K562 (cell line): ENCODE results near the gene REX1BD. TPM values are rescaled to one million over a fixed set of nuclear protein-coding genes. Genes with fewer than 3 reads are reported as not detected.

Source experiments
- ARNT ChIP-seq, 2 experiments: fragments of 450-650 bp; IDR thresholded peaks; 2 replicates each; pipeline ENCODE4 v1.6.1; 2016; ENCODE audit warnings: mild to moderate bottlenecking in 1 of 2
- DNMT1 ChIP-seq: fragments of 450-650 bp; IDR thresholded peaks from 2 replicates; pipeline ENCODE4 v1.6.1; 2016; ENCODE audit warnings: antibody characterized with exemption, mild to moderate bottlenecking
- EWSR1 ChIP-seq: fragments of 450-650 bp; IDR thresholded peaks from 2 replicates; pipeline ENCODE4 v1.6.1; 2018; ENCODE audit warnings: borderline replicate concordance, mild to moderate bottlenecking, low read depth, moderate library complexity; ENCODE audit not compliant: partially characterized antibody
- HMGN3 ChIP-seq: IDR thresholded peaks from 2 replicates; pipeline ENCODE4 v1.6.1; 2011; ENCODE audit warnings: borderline replicate concordance, low read depth, mild to moderate bottlenecking, mixed read lengths, low read length; ENCODE audit not compliant: insufficient read length; ENCODE audit errors: extremely low read depth
- MBD2 ChIP-seq: sonication (generic); IDR thresholded peaks from 2 replicates; pipeline ENCODE4 v1.6.1; 2016; ENCODE audit warnings: low read depth, borderline replicate concordance
- MCM7 ChIP-seq, 2 experiments: fragments of 450-650 bp; IDR thresholded peaks; 2 replicates each; pipeline ENCODE4 v1.6.1; 2016 to 2018
- MLX ChIP-seq, 2 experiments: fragments of 450-650 bp in 1 of 2; sonication (generic) in 1 of 2; formaldehyde crosslinking; conservative IDR thresholded peaks; 2 replicates each; pipeline versions ENCODE4 v1.4.0 to v1.8.1; 2020 to 2022; ENCODE audit warnings: mild to moderate bottlenecking in 1 of 2, missing genetic modification reagents in 1 of 2
- NKRF ChIP-seq: fragments of 450-650 bp; IDR thresholded peaks from 2 replicates; pipeline ENCODE4 v1.6.1; 2016; ENCODE audit warnings: borderline replicate concordance
- PYGO2 ChIP-seq: fragments of 450-650 bp; IDR thresholded peaks from 2 replicates; pipeline ENCODE4 v1.6.1; 2016; ENCODE audit warnings: mild to moderate bottlenecking, missing genetic modification characterization, moderate library complexity, missing compliant biosample characterization
- RBFOX2 ChIP-seq: fragments of 200-400 bp; formaldehyde crosslinking; IDR thresholded peaks from 2 replicates; pipeline ENCODE4 v1.6.1; 2017; ENCODE audit warnings: low read depth, mild to moderate bottlenecking, low read length, moderate library complexity
- RNF2 ChIP-seq: sonication (generic); IDR thresholded peaks from 2 replicates; pipeline ENCODE4 v1.6.1; 2016
- SP2 ChIP-seq: IDR thresholded peaks from 2 replicates; pipeline ENCODE4 v1.6.1; 2011; ENCODE audit warnings: mild to moderate bottlenecking, low read depth, low read length, moderate library complexity; ENCODE audit not compliant: poor library complexity, severe bottlenecking; ENCODE audit errors: extremely low read depth
- TCFL5 ChIP-seq: fragments of 250-450 bp; sonication (Bioruptor Pico); conservative IDR thresholded peaks from 2 replicates; pipeline ENCODE4 v1.6.1; 2021; ENCODE audit warnings: mild to moderate bottlenecking, moderate library complexity, matching md5 sums
- U2AF1 ChIP-seq: fragments of 200-400 bp; formaldehyde crosslinking; optimal IDR thresholded peaks from 2 replicates; pipeline ENCODE3; 2017; ENCODE audit warnings: mild to moderate bottlenecking, low read depth, low read length, moderate library complexity
- YY1 ChIP-seq, 3 experiments: IDR thresholded peaks; 2 replicates each; pipeline ENCODE4 v1.6.1; 2011; ENCODE audit warnings: low read length in 2 of 3, mild to moderate bottlenecking in 2 of 3, moderate library complexity in 2 of 3, borderline replicate concordance in 1 of 3, control low read depth in 1 of 3, low read depth in 1 of 3; ENCODE audit not compliant: insufficient read depth in 3 of 3, insufficient replicate concordance in 2 of 3, control insufficient read depth in 1 of 3, insufficient read length in 1 of 3; ENCODE audit errors: extremely low read depth in 1 of 3
- ZBTB7A ChIP-seq: IDR thresholded peaks from 2 replicates; pipeline ENCODE4 v1.6.1; 2011; ENCODE audit warnings: low read depth, mild to moderate bottlenecking, low read length, moderate library complexity, borderline replicate concordance; ENCODE audit not compliant: control insufficient read depth
- ZNF224 ChIP-seq: sonication (generic); formaldehyde crosslinking; IDR thresholded peaks from 2 replicates; pipeline ENCODE4 v1.8.0; 2022; ENCODE audit warnings: mild to moderate bottlenecking, missing genetic modification reagents
- ZNF717 ChIP-seq: fragments of 250-450 bp; sonication (Bioruptor Pico); IDR thresholded peaks from 2 replicates; pipeline ENCODE4 v1.5.0; 2021
- polyA plus RNA-seq, 8 experiments: library from polyadenylated mRNA; depleted of rRNA in 4 of 8; stranded (reverse) in 5 of 8; unstranded in 3 of 8; fragments of >200 nt; fragmentation: Nextera tagmentation in 2 of 8; fragmentation: Illumina TruSeq in 1 of 8; extraction: Ambion mirVana in 2 of 8; extraction: Trizol in 1 of 8; gene quantifications; 2 replicates each; pipeline versions ENCODE4 v1.2.1 to v1.2.3, GENCODE V29; 2011 to 2014; ENCODE audit warnings: inconsistent platforms in 1 of 8, missing spikeins in 1 of 8
- total RNA-seq, 7 experiments: library from RNA; depleted of rRNA in 6 of 7; stranded (reverse); fragments of >200 nt in 6 of 7; fragmentation: Illumina TruSeq in 2 of 7; extraction: Trizol in 2 of 7; gene quantifications; 2 replicates each; pipeline versions ENCODE4 v1.2.1 to v1.2.3, GENCODE V29; 2011 to 2021; ENCODE audit warnings: low replicate concordance in 1 of 7
- TF ChIP-seq, protein P1 (sequence below), 2 experiments: IDR thresholded peaks in 1 of 2; conservative IDR thresholded peaks in 1 of 2; 2 replicates each; pipeline ENCODE4 v1.6.1; 2016; ENCODE audit warnings: low read depth in 2 of 2, mild to moderate bottlenecking in 1 of 2, missing compliant biosample characterization in 1 of 2, missing genetic modification characterization in 1 of 2, moderate library complexity in 1 of 2

Gene REX1BD
- total and polyA plus RNA-seq, 9 of the 15 experiments (the other 6 are each of a cell fraction or from before 2014, with no cell fraction given) = 1.9 to 136 (median 13.8) TPM

- TF ChIP-seq EWSR1 (no peak), DNMT1 (no peak), MCM7 (IDR thresholded peaks at IDR 0.05) (no peak), MLX (CRISPR knock-in tag; conservative IDR thresholded peaks at IDR 0.05) (no peak), ZNF717 (CRISPR knock-in tag) (no peak), SP2 (peak; percentile 90), RNF2 (no peak), NKRF (no peak), ZNF224 (CRISPR knock-in tag) (no peak), PYGO2 (no peak), YY1 (IDR thresholded peaks at IDR 0.05; ENCODE audit: borderline replicate concordance in 1 of 3, control insufficient read depth in 1 of 3, extremely low read depth in 1 of 3, insufficient read depth in 3 of 3, insufficient read length in 1 of 3, insufficient replicate concordance in 2 of 3, low read depth in 1 of 3, low read length in 2 of 3) (peak in 1 of 3 experiments; percentile 16), RBFOX2 (peak; percentile 66), U2AF1 (no peak), HMGN3 (no peak), ZBTB7A (peak; percentile 94), MBD2 (peak; percentile 91), TCFL5 (no peak), ARNT (IDR thresholded peaks at IDR 0.05) (no peak)
- TF ChIP-seq, protein P1, sequence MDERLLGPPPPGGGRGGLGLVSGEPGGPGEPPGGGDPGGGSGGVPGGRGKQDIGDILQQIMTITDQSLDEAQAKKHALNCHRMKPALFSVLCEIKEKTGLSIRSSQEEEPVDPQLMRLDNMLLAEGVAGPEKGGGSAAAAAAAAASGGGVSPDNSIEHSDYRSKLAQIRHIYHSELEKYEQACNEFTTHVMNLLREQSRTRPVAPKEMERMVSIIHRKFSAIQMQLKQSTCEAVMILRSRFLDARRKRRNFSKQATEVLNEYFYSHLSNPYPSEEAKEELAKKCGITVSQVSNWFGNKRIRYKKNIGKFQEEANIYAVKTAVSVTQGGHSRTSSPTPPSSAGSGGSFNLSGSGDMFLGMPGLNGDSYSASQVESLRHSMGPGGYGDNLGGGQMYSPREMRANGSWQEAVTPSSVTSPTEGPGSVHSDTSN (CRISPR knock-in tag; IDR thresholded peaks at IDR 0.05; ENCODE audit: low read depth) = peak; percentile 91
- TF ChIP-seq, protein P1 (tag; conservative IDR thresholded peaks at IDR 0.05; ENCODE audit: low read depth) = no peak
These were observed 45.4 kb upstream of the REX1BD start, which contains the start of gene FKBP8 (continued) for GRCh38 chr19:18542941-18543813.
